HG02973 (cell line): ENCODE results near the gene RAMP1.
"Not testable (repeated sequence)": the region's sequence is repeated elsewhere in the genome, so short reads cannot be mapped to it uniquely, and the experiment has no call there.

Experiments
- ATAC-seq: cut with Tn5 transposase; IDR thresholded peaks from one replicate; pipeline ENCODE4 v1.9.1; 2021; ENCODE audit warnings: moderate library complexity; ENCODE audit not compliant: unreplicated experiment

Gene RAMP1

GRCh38 chr2:237863102-237863511 lies 3.7 kb downstream of the RAMP1 start:
- ATAC-seq, result no peak

GRCh38 chr2:237863689-237864443 lies 4.4 kb downstream of the RAMP1 start:
- no peak for ATAC-seq

- ATAC-seq, result no peak
These were observed 5.1 kb downstream of the RAMP1 start for GRCh38 chr2:237864444-237864931.

GRCh38 chr2:237864940-237865622 lies 5.7 kb downstream of the RAMP1 start:
- no peak for ATAC-seq

- no peak for ATAC-seq
These were observed 6.2 kb downstream of the RAMP1 start for GRCh38 chr2:237865623-237866041.

GRCh38 chr2:237866101-237866621 lies 6.7 kb downstream of the RAMP1 start:
- ATAC-seq, result no peak

GRCh38 chr2:237867465-237867864 lies 8.0 kb downstream of the RAMP1 start:
- no peak for ATAC-seq

GRCh38 chr2:237868074-237868473 lies 8.7 kb downstream of the RAMP1 start:
- ATAC-seq, result not testable (repeated sequence)

GRCh38 chr2:237868631-237869342 lies 9.4 kb downstream of the RAMP1 start:
- ATAC-seq, result no peak

- no peak for ATAC-seq
These were observed 10.1 kb downstream of the RAMP1 start for GRCh38 chr2:237869343-237870102.

GRCh38 chr2:237870126-237870525 lies 10.7 kb downstream of the RAMP1 start:
- no peak for ATAC-seq

- ATAC-seq, result no peak
These were observed 11.6 kb downstream of the RAMP1 start for GRCh38 chr2:237870754-237871651.

GRCh38 chr2:237872178-237872887 lies 12.9 kb downstream of the RAMP1 start:
- ATAC-seq, result no peak

- no peak for ATAC-seq
These were observed 14.0 kb downstream of the RAMP1 start for GRCh38 chr2:237873421-237873831.

- no peak for ATAC-seq
These were observed 14.6 kb downstream of the RAMP1 start for GRCh38 chr2:237873897-237874551.

- no peak for ATAC-seq
These were observed 15.2 kb downstream of the RAMP1 start for GRCh38 chr2:237874585-237875161.

- no peak for ATAC-seq
These were observed 16.0 kb downstream of the RAMP1 start for GRCh38 chr2:237875256-237876060.
